LNCAP (cell line): ENCODE measurements around the gene CPEB1.

Source experiments
- TF ChIP-seq, protein P1 (sequence below): fragments of 450-650 bp; IDR thresholded peaks from 2 replicates; pipeline ENCODE4 v1.5.1; 2017; ENCODE audit warnings: mild to moderate bottlenecking

Gene CPEB1

DNA sequence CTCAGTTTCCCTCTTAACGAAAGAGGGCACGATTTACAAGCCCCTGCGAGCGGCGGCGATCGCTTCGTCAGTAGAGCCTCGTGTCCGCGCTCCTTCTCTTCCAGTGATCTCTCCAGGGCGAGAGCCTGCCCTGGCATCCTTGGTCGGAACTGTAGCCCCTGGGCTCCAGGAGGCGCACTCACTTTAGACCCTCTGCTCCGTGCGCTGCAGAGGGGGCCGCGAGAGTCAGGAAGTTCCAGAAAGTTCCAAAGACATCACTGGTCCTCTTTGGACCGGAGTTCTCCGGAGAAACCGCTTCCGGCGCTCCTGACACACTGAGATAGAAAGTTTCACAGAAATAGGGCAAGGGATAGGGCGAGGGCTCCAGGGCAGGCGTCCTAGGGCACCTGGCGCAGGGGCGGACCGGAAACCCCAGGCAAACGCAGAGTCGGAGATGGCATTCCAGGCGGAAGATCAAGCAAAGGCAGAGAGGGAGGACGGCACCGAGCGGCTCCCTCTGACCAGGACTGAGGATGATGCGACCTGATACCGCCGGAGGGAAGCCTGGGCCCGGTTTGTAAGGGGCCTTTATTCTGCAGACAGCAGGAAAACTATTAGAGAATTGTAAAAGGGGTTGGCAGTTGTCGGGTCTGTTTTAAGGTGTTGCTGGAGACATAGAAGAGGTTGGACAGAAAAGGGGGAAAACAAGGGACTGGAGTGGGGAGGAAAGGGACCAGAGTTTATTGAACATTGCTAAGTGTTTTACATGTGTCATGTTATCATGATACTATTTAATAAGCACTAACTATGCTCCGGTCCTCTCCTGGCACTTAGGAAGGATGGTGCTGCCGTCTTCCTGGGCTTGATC lies 1.3 kb upstream of the CPEB1 start:
- TF ChIP-seq, protein P1, sequence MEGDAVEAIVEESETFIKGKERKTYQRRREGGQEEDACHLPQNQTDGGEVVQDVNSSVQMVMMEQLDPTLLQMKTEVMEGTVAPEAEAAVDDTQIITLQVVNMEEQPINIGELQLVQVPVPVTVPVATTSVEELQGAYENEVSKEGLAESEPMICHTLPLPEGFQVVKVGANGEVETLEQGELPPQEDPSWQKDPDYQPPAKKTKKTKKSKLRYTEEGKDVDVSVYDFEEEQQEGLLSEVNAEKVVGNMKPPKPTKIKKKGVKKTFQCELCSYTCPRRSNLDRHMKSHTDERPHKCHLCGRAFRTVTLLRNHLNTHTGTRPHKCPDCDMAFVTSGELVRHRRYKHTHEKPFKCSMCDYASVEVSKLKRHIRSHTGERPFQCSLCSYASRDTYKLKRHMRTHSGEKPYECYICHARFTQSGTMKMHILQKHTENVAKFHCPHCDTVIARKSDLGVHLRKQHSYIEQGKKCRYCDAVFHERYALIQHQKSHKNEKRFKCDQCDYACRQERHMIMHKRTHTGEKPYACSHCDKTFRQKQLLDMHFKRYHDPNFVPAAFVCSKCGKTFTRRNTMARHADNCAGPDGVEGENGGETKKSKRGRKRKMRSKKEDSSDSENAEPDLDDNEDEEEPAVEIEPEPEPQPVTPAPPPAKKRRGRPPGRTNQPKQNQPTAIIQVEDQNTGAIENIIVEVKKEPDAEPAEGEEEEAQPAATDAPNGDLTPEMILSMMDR: no peak

DNA sequence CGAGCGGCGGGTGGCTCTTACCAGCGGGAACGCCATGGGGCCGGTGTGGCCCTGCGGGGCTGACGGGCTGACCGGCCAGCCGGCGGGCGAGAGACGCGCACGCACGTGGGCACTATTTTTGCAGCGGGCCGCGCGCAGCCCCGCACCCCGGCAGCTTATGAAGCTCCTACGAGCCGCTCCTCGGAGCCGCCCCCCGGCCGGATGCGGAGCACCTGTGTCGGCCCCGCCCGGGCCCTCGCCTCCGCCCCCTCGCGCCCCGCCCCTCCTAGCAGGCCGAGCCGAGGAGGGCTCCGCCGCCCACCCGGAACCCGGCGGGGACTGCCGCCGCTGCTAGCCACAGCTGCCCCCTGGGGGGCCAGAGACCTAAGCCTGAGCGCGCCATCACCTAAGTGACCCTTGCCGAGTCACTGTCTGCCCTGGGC lies 683 bp upstream of the CPEB1 start:
- TF ChIP-seq, protein P1: no peak

DNA sequence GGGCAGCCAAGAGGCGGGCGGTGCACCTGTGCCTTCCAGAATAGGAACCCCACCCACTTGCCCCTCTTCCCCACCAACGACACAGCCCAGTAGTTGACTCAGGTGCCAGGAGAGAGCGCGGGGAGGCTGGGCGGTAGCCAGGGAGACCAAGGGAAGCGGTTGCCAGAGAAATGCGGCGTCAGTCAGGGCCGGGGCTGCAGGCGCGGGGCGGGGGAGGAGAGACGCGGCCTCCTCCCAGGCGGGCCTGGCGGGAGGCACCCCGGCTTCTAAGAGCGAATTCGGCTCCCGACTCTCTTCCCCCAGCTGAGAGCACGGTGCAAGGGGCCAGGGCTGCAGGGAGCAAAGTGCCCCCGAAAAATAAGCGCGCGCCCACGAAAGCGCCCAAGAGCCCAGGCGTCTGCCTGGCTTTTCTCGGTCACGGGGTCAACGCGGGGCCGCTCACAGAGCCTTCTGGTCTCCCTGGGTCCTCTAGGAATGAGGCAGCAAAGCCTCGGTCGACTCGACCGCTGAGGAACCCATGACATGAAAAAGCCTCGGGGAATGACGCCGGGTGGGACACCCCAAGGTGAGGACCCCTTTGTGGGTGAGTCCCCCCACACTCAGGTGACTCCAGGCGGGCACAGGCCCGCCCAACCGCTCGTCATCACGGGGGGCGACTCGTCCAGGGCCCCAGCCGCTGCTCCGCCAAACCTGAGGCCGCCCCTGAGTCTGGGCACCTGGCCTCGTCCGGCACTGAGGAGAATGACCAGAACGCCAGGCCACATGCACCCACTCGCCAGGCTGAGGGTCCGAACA lies 716 bp downstream of the CPEB1 start:
- TF ChIP-seq, protein P1: no peak

DNA sequence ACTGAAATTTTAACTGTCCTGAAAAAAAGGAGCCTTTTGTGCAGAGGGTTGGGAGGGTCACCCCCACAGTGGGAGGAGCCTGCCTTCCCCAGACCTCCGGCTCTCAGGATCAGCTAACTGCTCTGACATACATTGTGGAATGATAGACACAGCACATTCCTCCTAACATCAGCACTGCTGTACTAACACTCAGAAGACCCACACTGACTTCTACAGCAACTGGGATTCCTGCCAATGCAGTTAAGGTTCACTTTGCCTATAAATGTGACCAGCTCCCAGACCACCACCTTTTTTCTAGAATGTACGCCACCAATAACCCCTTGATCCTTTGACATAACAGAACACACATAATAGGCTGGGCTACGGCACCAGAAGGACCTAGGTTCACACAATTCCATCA lies 3.2 kb downstream of the CPEB1 start:
- TF ChIP-seq, protein P1: no peak

DNA sequence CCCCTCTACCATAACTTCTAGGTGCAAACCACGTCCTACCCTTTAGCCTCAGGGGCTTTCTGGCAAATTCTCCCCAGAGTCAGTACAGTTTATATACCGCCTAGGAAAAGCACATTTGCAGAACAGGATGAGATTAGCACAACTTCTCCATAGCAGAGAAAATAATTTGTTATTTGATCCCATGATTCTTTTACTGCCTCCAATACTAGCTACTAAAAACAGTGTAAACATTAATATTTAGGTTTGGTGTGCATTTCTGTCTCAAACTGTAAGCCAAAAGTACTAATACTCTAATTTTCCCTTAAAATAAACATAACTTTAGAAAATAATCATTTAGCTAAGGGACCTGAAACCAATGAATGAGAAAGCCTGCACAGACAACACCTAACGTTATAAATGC lies 4.5 kb downstream of the CPEB1 start:
- TF ChIP-seq, protein P1: no peak

DNA sequence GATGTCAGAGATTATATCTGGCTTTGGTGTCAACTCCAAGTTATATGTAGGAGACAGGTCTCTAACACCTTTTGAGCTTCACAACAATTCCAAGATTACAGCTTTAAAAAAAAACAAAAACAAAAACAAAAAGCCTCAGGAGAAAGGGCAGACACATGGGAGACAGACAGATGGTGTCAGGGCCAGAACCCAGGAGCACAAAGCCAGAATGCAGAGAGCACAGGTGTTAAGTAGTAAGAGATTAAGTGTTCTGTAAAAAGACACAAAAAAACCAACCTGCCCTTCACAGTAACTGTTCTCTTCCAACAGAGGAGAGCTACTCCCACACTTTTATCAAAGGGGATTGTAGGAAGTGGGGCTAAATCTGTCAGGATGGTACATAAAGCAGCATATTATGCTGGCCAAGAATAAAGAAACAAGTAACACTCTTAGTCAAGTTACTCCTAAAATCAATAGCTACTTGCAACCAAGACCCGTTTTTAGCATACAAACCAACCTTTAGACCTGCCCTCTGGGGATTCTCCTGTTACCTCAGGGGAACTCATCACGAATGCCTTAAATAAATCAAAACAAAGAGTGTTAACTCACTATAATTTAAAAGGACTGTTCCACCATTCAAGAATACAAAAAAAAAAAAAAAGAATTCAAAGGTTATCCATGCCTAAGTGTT lies 5.9 kb downstream of the CPEB1 start:
- TF ChIP-seq, protein P1: no peak

DNA sequence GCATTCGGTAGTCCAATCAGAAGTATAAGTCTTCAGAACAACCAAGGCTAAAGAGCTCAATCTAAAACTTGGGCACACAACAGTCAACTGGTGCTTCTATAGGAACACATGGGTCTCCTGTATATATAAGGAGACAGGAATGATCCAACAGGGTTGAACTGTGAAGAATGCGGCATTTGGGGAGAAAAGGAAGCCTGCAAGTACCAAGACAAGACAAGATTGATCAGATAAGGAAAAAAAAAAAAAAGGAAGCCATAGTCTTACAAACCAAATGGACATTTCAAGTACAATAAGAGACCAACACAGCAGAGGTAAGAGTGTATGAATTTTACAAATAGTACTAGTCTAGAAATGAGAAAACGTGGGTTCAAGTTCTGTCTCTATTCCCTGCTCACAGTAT lies 6.5 kb downstream of the CPEB1 start:
- TF ChIP-seq, protein P1: no peak
